ENCODE measurements around the gene STEAP1B.

DNA sequence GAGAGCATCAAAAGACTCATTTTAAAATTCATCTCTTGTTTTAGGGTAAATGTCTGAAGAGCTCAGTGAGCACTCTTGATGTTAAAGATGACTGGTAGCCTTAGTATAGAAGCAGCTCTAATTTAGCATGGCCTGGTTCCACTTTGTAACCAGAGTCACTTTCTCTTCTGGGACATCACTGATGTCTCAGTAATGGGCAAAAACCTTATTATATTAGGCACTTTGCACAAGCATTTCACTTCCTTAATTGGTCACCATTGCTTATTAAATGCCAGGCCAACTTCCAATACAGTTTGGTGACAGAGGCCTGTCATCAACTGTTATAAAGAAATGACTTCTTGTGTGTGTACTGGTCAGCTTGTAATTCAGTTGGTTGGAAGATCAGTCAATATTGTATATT is 53.0 kb downstream of the STEAP1B start:
- TF ChIP-seq POLR2AphosphoS5 (IDR thresholded peaks at IDR 0.05; ENCODE audit: low read depth, low read length) (no peak), CTCF (IDR thresholded peaks at IDR 0.05 in 2 of 3, conservative IDR thresholded peaks at IDR 0.05 in 1 of 3; ENCODE audit: borderline replicate concordance in 1 of 3, insufficient read depth in 1 of 3, low read depth in 2 of 3, low read length in 2 of 3) (no peak)
- TF ChIP-seq, protein P1, sequence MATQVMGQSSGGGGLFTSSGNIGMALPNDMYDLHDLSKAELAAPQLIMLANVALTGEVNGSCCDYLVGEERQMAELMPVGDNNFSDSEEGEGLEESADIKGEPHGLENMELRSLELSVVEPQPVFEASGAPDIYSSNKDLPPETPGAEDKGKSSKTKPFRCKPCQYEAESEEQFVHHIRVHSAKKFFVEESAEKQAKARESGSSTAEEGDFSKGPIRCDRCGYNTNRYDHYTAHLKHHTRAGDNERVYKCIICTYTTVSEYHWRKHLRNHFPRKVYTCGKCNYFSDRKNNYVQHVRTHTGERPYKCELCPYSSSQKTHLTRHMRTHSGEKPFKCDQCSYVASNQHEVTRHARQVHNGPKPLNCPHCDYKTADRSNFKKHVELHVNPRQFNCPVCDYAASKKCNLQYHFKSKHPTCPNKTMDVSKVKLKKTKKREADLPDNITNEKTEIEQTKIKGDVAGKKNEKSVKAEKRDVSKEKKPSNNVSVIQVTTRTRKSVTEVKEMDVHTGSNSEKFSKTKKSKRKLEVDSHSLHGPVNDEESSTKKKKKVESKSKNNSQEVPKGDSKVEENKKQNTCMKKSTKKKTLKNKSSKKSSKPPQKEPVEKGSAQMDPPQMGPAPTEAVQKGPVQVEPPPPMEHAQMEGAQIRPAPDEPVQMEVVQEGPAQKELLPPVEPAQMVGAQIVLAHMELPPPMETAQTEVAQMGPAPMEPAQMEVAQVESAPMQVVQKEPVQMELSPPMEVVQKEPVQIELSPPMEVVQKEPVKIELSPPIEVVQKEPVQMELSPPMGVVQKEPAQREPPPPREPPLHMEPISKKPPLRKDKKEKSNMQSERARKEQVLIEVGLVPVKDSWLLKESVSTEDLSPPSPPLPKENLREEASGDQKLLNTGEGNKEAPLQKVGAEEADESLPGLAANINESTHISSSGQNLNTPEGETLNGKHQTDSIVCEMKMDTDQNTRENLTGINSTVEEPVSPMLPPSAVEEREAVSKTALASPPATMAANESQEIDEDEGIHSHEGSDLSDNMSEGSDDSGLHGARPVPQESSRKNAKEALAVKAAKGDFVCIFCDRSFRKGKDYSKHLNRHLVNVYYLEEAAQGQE (IDR thresholded peaks at IDR 0.05; ENCODE audit: low read depth), result no peak

Measured in HCT116 (cell line).